Adipose tissue (tissue), 3 donors: Measurements from ENCODE around the gene PLXNB3. TPM values are rescaled to one million over a fixed set of nuclear protein-coding genes. Genes with fewer than 3 reads are reported as not detected.

Experiments
- H3K27ac ChIP-seq: one replicate; pipeline ENCODE4 v1.5.1; 2013; ENCODE audit warnings: low read depth, low read length
- WGBS, 3 donors: extraction: QIAGEN DNeasy Blood & Tissue Kit; methylation state at CpG; one replicate each; pipeline ENCODE4 v1.1.7; 2013; 5-methylcytosine and 5-hydroxymethylcytosine counted together
- polyA plus RNA-seq, 3 donors: library from polyadenylated mRNA; stranded (reverse); fragments of 200-250 nt; gene quantifications; one replicate each; pipeline ENCODE4 v1.2.3, GENCODE V29; 2013
- donor health status: healthy with polysubstance abuse.
- donor health status: Bipolar disorder and iron deficiency.
- donor health status: healthy.

PLXNB3 gene
- polyA plus RNA-seq, 3 donors, result 3.4 to 9.1 (median 8.3) TPM

GRCh38 chrX:153819384-153820040, 55.5 kb downstream of the PLXNB3 start:
- H3K27ac ChIP-seq, result no peak overlapping the region

DNA sequence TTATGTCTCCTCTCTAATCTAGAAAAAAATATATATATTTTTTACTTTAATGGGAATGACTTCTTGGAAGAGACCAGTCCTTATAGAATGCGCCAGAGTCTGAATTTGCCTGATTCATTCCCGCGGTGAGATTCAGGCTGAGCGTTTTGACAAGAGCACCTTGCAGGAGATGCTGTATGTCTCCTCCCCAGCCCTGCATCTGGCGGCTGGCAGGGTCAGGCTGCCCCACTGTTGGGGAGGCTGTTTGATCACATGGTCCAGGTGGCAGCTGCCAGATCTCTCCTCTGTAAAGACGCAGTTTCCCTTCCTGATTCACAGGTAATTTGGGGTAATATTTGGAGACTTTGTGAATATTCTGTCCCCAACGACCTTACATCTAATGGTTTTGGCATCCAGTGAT, 56.6 kb downstream of the PLXNB3 start:
- no peak overlapping the region for H3K27ac ChIP-seq
- 72 to 85% (median 80%) methylated on average over 7 of the region's 7 CpGs for WGBS, 3 donors

More at GRCh38 chrX:153819384-153820040, 55.5 kb downstream of the PLXNB3 start:
- 27 to 45% (median 33%) methylated on average over 19 to 23 of the region's 23 CpGs for WGBS, 3 donors

DNA sequence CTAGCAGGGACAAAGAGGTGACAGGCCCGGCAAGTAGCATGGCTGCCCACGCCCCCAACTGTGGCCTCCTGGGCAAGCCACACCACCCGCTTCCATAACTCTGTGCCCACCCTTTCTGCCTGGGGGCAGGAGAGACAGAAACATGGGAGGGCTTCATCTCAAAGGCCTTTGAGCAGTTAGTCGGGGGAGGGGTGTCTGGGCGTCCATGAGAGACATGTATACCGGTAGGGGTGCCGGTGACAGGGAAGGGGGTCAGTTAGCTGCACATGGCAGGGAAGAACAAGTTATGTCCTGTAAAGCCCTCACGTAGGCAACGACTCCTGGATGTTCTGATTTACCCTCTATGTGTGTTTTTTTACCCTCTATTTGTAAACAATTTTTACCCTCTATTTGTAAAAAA, 57.0 kb downstream of the PLXNB3 start:
- 79 to 94% (median 88%) methylated on average over 8 to 9 of the region's 9 CpGs for WGBS, 3 donors

GRCh38 chrX:153824348-153824747, 60.3 kb downstream of the PLXNB3 start:
- WGBS, 3 donors, result 78 to 91% (median 85%) methylated on average over 10 of the region's 10 CpGs
- no peak overlapping the region for H3K27ac ChIP-seq

More for the DNA sequence above, 57.0 kb downstream of the PLXNB3 start:
- no peak overlapping the region for H3K27ac ChIP-seq

DNA sequence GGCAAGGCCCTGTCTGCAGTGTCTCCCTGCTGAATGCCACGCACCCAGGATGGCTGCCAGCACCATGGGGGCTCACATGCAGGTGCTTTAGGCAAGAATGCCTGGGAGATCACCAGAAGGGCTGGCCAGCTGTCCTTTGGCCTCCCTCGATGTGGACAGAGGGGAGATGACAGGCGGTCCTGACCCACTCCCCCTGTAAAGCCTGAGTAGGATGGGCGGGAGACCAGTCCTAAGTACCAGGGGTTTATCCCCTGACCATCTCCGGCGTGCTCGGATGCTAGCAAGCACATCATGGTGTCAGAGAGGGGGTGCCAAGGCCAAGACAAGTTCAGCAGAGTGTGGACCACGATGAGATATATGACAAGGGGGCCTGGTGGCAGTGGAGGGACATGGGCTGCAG, 61.0 kb downstream of the PLXNB3 start:
- H3K27ac ChIP-seq, result no peak overlapping the region
- WGBS, 3 donors, result 83 to 86% (median 85%) methylated on average over 7 to 8 of the region's 8 CpGs

Other genes with a start within 250 kb of the PLXNB3 start
- under 1 TPM in 1 of 3 donors, not detected in 2; 0.02 TPM for gene ATP2B3, start 246.6 kb upstream of the PLXNB3 start, polyA plus RNA-seq
- 10 to 100 TPM; 19.3 to 26.9 (median 22.3) TPM for gene CCNQ, start 165.1 kb upstream of the PLXNB3 start, polyA plus RNA-seq
- 1 to 10 TPM in 1 of 3 donors, under 1 TPM in 1, not detected in 1; 0.07 to 1.0 TPM for gene DUSP9, start 117.0 kb upstream of the PLXNB3 start, polyA plus RNA-seq
- gene PNCK, start 90.4 kb upstream of the PLXNB3 start, polyA plus RNA-seq, result 1 to 10 TPM in 2 of 3 donors, under 1 TPM in 1; 0.64 to 1.5 (median 1.5) TPM
- gene SLC6A8, start 76.3 kb upstream of the PLXNB3 start, polyA plus RNA-seq, result 10 to 100 TPM; 14.7 to 61.0 (median 20.0) TPM
- 100 to 1,000 TPM; 151 to 640 (median 216) TPM for gene BCAP31, start 39.9 kb upstream of the PLXNB3 start, polyA plus RNA-seq
- 10 to 100 TPM in 1 of 3 donors, 1 to 10 TPM in 2; 7.5 to 29.9 (median 9.6) TPM for gene ABCD1, start 39.4 kb upstream of the PLXNB3 start, polyA plus RNA-seq
- gene SRPK3, start 16.8 kb downstream of the PLXNB3 start, polyA plus RNA-seq, result under 1 TPM; 0.23 to 0.67 (median 0.30) TPM
- 10 to 100 TPM; 34.9 to 81.0 (median 51.6) TPM for gene IDH3G, start 30.1 kb downstream of the PLXNB3 start, polyA plus RNA-seq
- gene SSR4, start 30.4 kb downstream of the PLXNB3 start, polyA plus RNA-seq, result 100 to 1,000 TPM; 283 to 679 (median 378) TPM
- 1 to 10 TPM; 1.5 to 2.7 (median 2.1) TPM for gene PDZD4, start 66.3 kb downstream of the PLXNB3 start, polyA plus RNA-seq
- gene L1CAM, start 121.9 kb downstream of the PLXNB3 start, polyA plus RNA-seq, result 1 to 10 TPM; 1.3 to 1.8 (median 1.5) TPM
- 1 to 10 TPM; 1.3 to 7.1 (median 5.9) TPM for gene AVPR2, start 140.4 kb downstream of the PLXNB3 start, polyA plus RNA-seq
- gene ARHGAP4, start 162.0 kb downstream of the PLXNB3 start, polyA plus RNA-seq, result 100 to 1,000 TPM in 1 of 3 donors, 10 to 100 TPM in 1, 1 to 10 TPM in 1; 9.9 to 106 (median 43.6) TPM
- gene NAA10, start 170.8 kb downstream of the PLXNB3 start, polyA plus RNA-seq, result 100 to 1,000 TPM in 1 of 3 donors, 10 to 100 TPM in 2; 68.6 to 169 (median 98.6) TPM
- gene RENBP, start 180.4 kb downstream of the PLXNB3 start, polyA plus RNA-seq, result 10 to 100 TPM in 2 of 3 donors, 1 to 10 TPM in 1; 2.9 to 19.3 (median 18.4) TPM
- 10 to 100 TPM in 2 of 3 donors, 1 to 10 TPM in 1; 9.5 to 20.2 (median 13.7) TPM for gene HCFC1, start 207.6 kb downstream of the PLXNB3 start, polyA plus RNA-seq
- 10 to 100 TPM in 1 of 3 donors, 1 to 10 TPM in 2; 3.3 to 14.3 (median 5.8) TPM for gene TMEM187, start 208.5 kb downstream of the PLXNB3 start, polyA plus RNA-seq